Mucosa of descending colon (tissue), 3 donors: ENCODE measurements around the gene RXRA. TPM values are rescaled to one million over a fixed set of nuclear protein-coding genes. Genes with fewer than 3 reads are reported as not detected.

Source experiments
- ATAC-seq: fragments of 200-7000 bp; cut with Tn5 transposase; one replicate; pipeline ENCODE4 v1.9.1; 2020; ENCODE audit warnings: mild to moderate bottlenecking, moderate library complexity
- DNase-seq, 3 donors: peaks; one replicate each; pipeline ENCODE4 v3.0.0-alpha.2; 2020
- H3K36me3 ChIP-seq: fragments of 200-600 bp; one replicate; pipeline ENCODE4 v1.8.0; 2021; ENCODE audit warnings: low read depth, mild to moderate bottlenecking
- H3K4me1 ChIP-seq: fragments of 200-600 bp; one replicate; pipeline ENCODE4 v1.8.0; 2021; ENCODE audit warnings: low read depth, mild to moderate bottlenecking
- H3K4me3 ChIP-seq: fragments of 200-600 bp; one replicate; pipeline ENCODE4 v1.8.0; 2021; ENCODE audit warnings: mild to moderate bottlenecking
- H3K9me3 ChIP-seq: fragments of 200-600 bp; one replicate; pipeline ENCODE4 v1.8.0; 2021; ENCODE audit warnings: mild to moderate bottlenecking
- CTCF ChIP-seq: fragments of 200-600 bp; IDR thresholded peaks from one replicate; pipeline ENCODE4 v1.8.0; 2022; ENCODE audit warnings: antibody characterized with exemption, mild to moderate bottlenecking
- intact Hi-C, 2 donors: fragments of 100-400 bp; cut with DNase I in 1 of 2; cut with micrococcal nuclease in 1 of 2; formaldehyde crosslinking; loops; one replicate each; pipeline versions ENCODE4 v1.11.0 to v1.11.1; 2022; cut with DNase I, micrococcal nuclease
- total RNA-seq, 3 donors: library from RNA; stranded (reverse); fragmentation: NEBNext Ultra II Directional in 2 of 3; extraction: Animal tissue kit (Norgen Biotek cat#: 25700) in 2 of 3; gene quantifications; one replicate each; pipeline versions ENCODE4 v1.2.1 to v1.2.4, GENCODE V29; 2021 to 2023
- donor health status: DM: no; HTN: no; CAD: no; lungs with moderate emphysema.
- donor health status: DM: no; HTN: no; CAD: no.
- donor health status: DM: no; HTN: yes; CAD: no.

RXRA gene
- total RNA-seq, 3 donors from 2014 or later = 75.2 to 101 (median 85.3) TPM

- Histone ChIP-seq H3K36me3 (no peaks in the 10 kb centered on the region), H3K9me3 (no peaks in the 10 kb centered on the region), H3K4me1 (peaks cover 8% of the 10 kb centered on the region), H3K4me3 (no peak overlapping the region)
- ATAC-seq (no peak), DNase-seq (peak in 1 of 3 donors; percentile 44)
- intact Hi-C loops = loop anchor here in 1 of 2 donors (10.0 kb wide), 1 partner anchor 287 kb away; no protein-coding TSS in a partner anchor
- TF ChIP-seq CTCF = no peak
These were observed 131.3 kb downstream of the RXRA start for GRCh38 chr9:134457321-134458206.

GRCh38 chr9:134458207-134459108, 132.2 kb downstream of the RXRA start:
- no peaks in the 10 kb centered on the region for H3K36me3 ChIP-seq
- intact Hi-C loops = loop anchor here in 1 of 2 donors (10.0 kb wide), 1 partner anchor 286 kb away; no protein-coding TSS in a partner anchor
- no peak for ATAC-seq
- TF ChIP-seq CTCF = no peak
- no peaks in the 10 kb centered on the region for H3K9me3 ChIP-seq
- peak in 1 of 3 donors; percentile 50 for DNase-seq
- H3K4me1 ChIP-seq = peaks cover 8% of the 10 kb centered on the region
- no peak overlapping the region for H3K4me3 ChIP-seq

- peaks cover 8% of the 10 kb centered on the region for H3K4me1 ChIP-seq
- TF ChIP-seq CTCF = no peak
- ATAC-seq (no peak), DNase-seq (peak in 2 of 3 donors; percentile 35 to 59)
- no peaks in the 10 kb centered on the region for H3K9me3 ChIP-seq
- no peaks in the 10 kb centered on the region for H3K36me3 ChIP-seq
- no peak overlapping the region for H3K4me3 ChIP-seq
- intact Hi-C loops = loop anchor here in 1 of 2 donors (10.0 kb wide), 1 partner anchor 286 kb away; no protein-coding TSS in a partner anchor
These were observed 132.9 kb downstream of the RXRA start for GRCh38 chr9:134459164-134459563.

- peak in 1 of 3 donors; percentile 21 for DNase-seq
- Histone ChIP-seq H3K36me3 (no peaks in the 10 kb centered on the region), H3K9me3 (no peaks in the 10 kb centered on the region), H3K4me1 (peaks cover 8% of the 10 kb centered on the region), H3K4me3 (no peak overlapping the region)
- no peak for TF ChIP-seq CTCF
- intact Hi-C loops = loop anchor here in 1 of 2 donors (10.0 kb wide), 1 partner anchor 285 kb away; no protein-coding TSS in a partner anchor
- ATAC-seq = no peak
These were observed 133.3 kb downstream of the RXRA start for GRCh38 chr9:134459573-134459972.

- H3K9me3 ChIP-seq = no peaks in the 10 kb centered on the region
- peaks cover 8% of the 10 kb centered on the region for H3K4me1 ChIP-seq
- DNase-seq = peak in 1 of 3 donors; percentile 18
- H3K36me3 ChIP-seq = no peaks in the 10 kb centered on the region
- no peak for TF ChIP-seq CTCF
- intact Hi-C loops = no loop called here
- no peak overlapping the region for H3K4me3 ChIP-seq
- ATAC-seq = no peak
These were observed 134.0 kb downstream of the RXRA start for GRCh38 chr9:134460206-134460605.
